B cell (primary cell): Measurements from ENCODE around the gene MAP4K4. TPM values are rescaled to one million over a fixed set of nuclear protein-coding genes. Genes with fewer than 3 reads are reported as not detected.

Experiments
- ATAC-seq: fragments of 200-7000 bp; cut with Tn5 transposase; one replicate; pipeline ENCODE4 v1.10.0; 2021; ENCODE audit warnings: low read depth, mild to moderate bottlenecking, moderate number of reproducible peaks, moderate library complexity
- CTCF ChIA-PET: fragments of 350-600 bp; sonication (Branson Sonifier 250); formaldehyde crosslinking; loops from one replicate; lab custom pipeline; 2021; ENCODE audit warnings: antibody characterized with exemption, inconsistent platforms; lab: Charles Lee
- POLR2A ChIA-PET: fragments of 350-600 bp; sonication (Branson Sonifier 250); formaldehyde crosslinking; loops from one replicate; lab custom pipeline; 2021; ENCODE audit warnings: antibody characterized with exemption; lab: Charles Lee
- DNase-seq: peaks from one replicate; pipeline ENCODE4 v3.0.0; 2013
- H2AFZ ChIP-seq: 2 replicates; pipeline ENCODE4 v1.6.1; 2012; ENCODE audit warnings: mild to moderate bottlenecking, low read depth, low read length; ENCODE audit not compliant: insufficient read depth, poor library complexity, severe bottlenecking
- H3K27ac ChIP-seq, 2 donors: 1 replicate in 1 of 2; 2 replicates in 1 of 2; pipeline ENCODE4 v1.5.1; 2012 to 2013; ENCODE audit warnings: low read length in 2 of 2, mild to moderate bottlenecking in 2 of 2, moderate library complexity in 1 of 2
- H3K27me3 ChIP-seq, 4 experiments: fragments of 200-600 bp in 1 of 4; sonication (generic) in 1 of 4; replicated peaks in 1 of 4; 1 replicate in 2 of 4; 2 replicates in 2 of 4; pipeline versions ENCODE4 v1.6.1 to v1.7.0; 2013 to 2016; ENCODE audit warnings: low read length in 3 of 4, mild to moderate bottlenecking in 2 of 4, mixed read lengths in 1 of 4, moderate library complexity in 1 of 4; ENCODE audit not compliant: insufficient read depth in 4 of 4, control insufficient read depth in 3 of 4; ENCODE audit errors: control extremely low read depth in 1 of 4
- H3K36me3 ChIP-seq, 2 experiments: replicated peaks in 1 of 2; 1 replicate in 1 of 2; 2 replicates in 1 of 2; pipeline versions ENCODE4 v1.6.1 to v1.7.1; 2013; ENCODE audit warnings: low read length in 1 of 2; ENCODE audit not compliant: insufficient read depth in 2 of 2, control insufficient read depth in 1 of 2; ENCODE audit errors: control extremely low read depth in 1 of 2, extremely low read depth in 1 of 2
- H3K4me1 ChIP-seq, 2 donors: fragments of 200-600 bp in 1 of 2; sonication (generic) in 1 of 2; 1 replicate in 1 of 2; 2 replicates in 1 of 2; pipeline versions ENCODE4 v1.5.1 to v1.6.1; 2013 to 2017; ENCODE audit warnings: low read length in 2 of 2; ENCODE audit not compliant: control insufficient read depth in 2 of 2, insufficient read depth in 2 of 2
- H3K4me2 ChIP-seq: replicated peaks from 2 replicates; pipeline ENCODE3; 2012; ENCODE audit warnings: mild to moderate bottlenecking, low read depth, low read length; ENCODE audit not compliant: poor library complexity, severe bottlenecking
- H3K4me3 ChIP-seq, 5 experiments: fragments of 200-600 bp in 1 of 5; sonication (generic) in 1 of 5; 1 replicate in 3 of 5; 2 replicates in 2 of 5; pipeline versions ENCODE4 v1.5.1 to v1.7.0; 2011 to 2016; ENCODE audit warnings: low read length in 4 of 5, mild to moderate bottlenecking in 4 of 5, low read depth in 2 of 5, control low read depth in 1 of 5, moderate library complexity in 1 of 5; ENCODE audit not compliant: insufficient read depth in 1 of 5; ENCODE audit errors: control extremely low read depth in 1 of 5, extremely low read depth in 1 of 5
- H3K79me2 ChIP-seq: fragments of 200-600 bp; sonication (generic); one replicate; pipeline ENCODE4 v1.6.0; 2016; ENCODE audit warnings: low read length; ENCODE audit not compliant: control insufficient read depth, insufficient read depth
- H3K9ac ChIP-seq: fragments of 200-600 bp; sonication (generic); 2 replicates; pipeline ENCODE4 v1.6.1; 2017; ENCODE audit warnings: mild to moderate bottlenecking, low read length, moderate library complexity
- H3K9me3 ChIP-seq, 3 donors: one replicate each; pipeline versions ENCODE4 v1.6.1 to v1.7.1; 2013; ENCODE audit warnings: low read length in 2 of 3; ENCODE audit not compliant: control insufficient read depth in 2 of 3, insufficient read depth in 1 of 3; ENCODE audit errors: control extremely low read depth in 1 of 3
- H4K20me1 ChIP-seq: 2 replicates; pipeline ENCODE4 v1.6.0; 2012; ENCODE audit warnings: mild to moderate bottlenecking, low read length; ENCODE audit not compliant: insufficient read depth, control insufficient read depth, poor library complexity, severe bottlenecking
- H3K27ac Mint-ChIP-seq: one replicate; pipeline ENCODE4 v1.8.0; 2021; ENCODE audit warnings: mixed read lengths
- H3K27me3 Mint-ChIP-seq: one replicate; pipeline ENCODE4 v1.8.0; 2021; ENCODE audit warnings: mixed read lengths
- H3K4me1 Mint-ChIP-seq: one replicate; pipeline ENCODE4 v1.8.0; 2021; ENCODE audit warnings: mixed read lengths
- H3K4me3 Mint-ChIP-seq: one replicate; pipeline ENCODE4 v1.8.0; 2021; ENCODE audit warnings: mixed read lengths
- H3K9me3 Mint-ChIP-seq: one replicate; pipeline ENCODE4 v1.8.0; 2022; ENCODE audit warnings: mixed read lengths; ENCODE audit not compliant: insufficient read depth
- CTCF ChIP-seq: fragments of 200-600 bp; IDR thresholded peaks from one replicate; pipeline ENCODE4 v1.8.0; 2022; ENCODE audit warnings: antibody characterized with exemption, mild to moderate bottlenecking
- EZH2 ChIP-seq: IDR thresholded peaks from 2 replicates; pipeline ENCODE4 v1.6.1; 2012; ENCODE audit warnings: borderline replicate concordance, low read depth, mild to moderate bottlenecking, moderate library complexity, low read length; ENCODE audit not compliant: insufficient read depth, poor library complexity, severe bottlenecking
- whole genome bisulfite sequencing: methylation state at CpG from one replicate; pipeline ENCODE4 v1.1.5; 2013; ENCODE audit warnings: missing lambda C conversion rate; ENCODE audit not compliant: insufficient coverage; 5-methylcytosine and 5-hydroxymethylcytosine counted together
- intact Hi-C: fragments of 100-400 bp; cut with micrococcal nuclease; formaldehyde crosslinking; loops from one replicate; pipeline ENCODE4 v1.10.0; 2022
- polyA plus RNA-seq: library from polyadenylated mRNA; depleted of rRNA; stranded (reverse); fragments of >200 nt; gene quantifications from 2 replicates; pipeline ENCODE4 v1.2.3, GENCODE V29; 2012
- total RNA-seq, 2 donors: library from RNA; stranded (reverse); fragments of 120-200 nt in 1 of 2; gene quantifications; 1 replicate in 1 of 2; 2 replicates in 1 of 2; pipeline versions ENCODE4 v1.2.3 to v1.2.4, GENCODE V29; 2013 to 2022

MAP4K4 gene
- total and polyA plus RNA-seq, 2 donors (not counting 1 experiment from before 2014, with no cell fraction given): 54.8 to 280 TPM

GRCh38 chr2:101893681-101894381 is 196.3 kb downstream of the MAP4K4 start:
- intact Hi-C loops: no loop called here
- no peaks in the 10 kb centered on the region for H3K9me3 Mint-ChIP-seq
- H3K4me3 Mint-ChIP-seq: no peak overlapping the region
- no peak overlapping the region for H3K4me3 ChIP-seq
- no peak overlapping the region for H3K4me2 ChIP-seq
- no peaks in the 10 kb centered on the region for H3K9me3 ChIP-seq
- H4K20me1 ChIP-seq: no peaks in the 10 kb centered on the region
- H3K27me3 Mint-ChIP-seq: no peaks in the 10 kb centered on the region
- no peak overlapping the region for H3K9ac ChIP-seq
- POLR2A ChIA-PET: no interaction called here
- H3K36me3 ChIP-seq: peaks cover 4 to 45% of the 10 kb centered on the region in 2 experiments
- WGBS: 97% methylated on average over 5 of the region's 9 CpGs
- H2AFZ ChIP-seq: no peak overlapping the region
- no peak overlapping the region for H3K27ac Mint-ChIP-seq
- H3K4me1 Mint-ChIP-seq: peaks cover 12% of the 10 kb centered on the region
- DNase-seq (no peak), ATAC-seq (no peak)
- no peaks in the 10 kb centered on the region for H3K79me2 ChIP-seq
- H3K27ac ChIP-seq: no peak overlapping the region
- H3K4me1 ChIP-seq: no peaks in the 10 kb centered on the region
- CTCF ChIA-PET: interaction anchor here (0.6 to 3.1 kb wide), 3 partner anchors 10 to 348 kb away, joined by 3 to 13 read pairs (median 6); no protein-coding TSS in a partner anchor
- TF ChIP-seq CTCF (no peak), EZH2 (no peak)
- no peaks in the 10 kb centered on the region for H3K27me3 ChIP-seq

DNA sequence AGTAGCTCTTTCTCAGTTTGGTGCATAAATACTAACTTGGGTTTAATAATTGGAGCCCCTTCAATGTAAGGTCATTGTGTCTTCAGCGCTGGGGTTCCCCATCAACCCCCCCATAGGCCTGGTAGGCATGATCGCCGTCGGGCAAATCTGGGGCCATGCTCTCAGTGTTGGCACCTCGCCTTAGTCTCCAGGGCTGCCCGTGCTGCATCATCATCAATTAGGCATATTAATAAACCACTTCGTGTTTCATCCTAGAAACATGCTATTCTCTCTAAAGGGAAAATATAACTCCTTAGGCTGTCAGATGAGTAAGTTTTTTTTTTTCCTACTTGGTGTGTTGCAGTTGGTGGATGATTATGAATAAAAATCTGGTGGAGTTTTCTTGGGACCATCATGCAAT is 197.5 kb downstream of the MAP4K4 start:
- WGBS: 100% methylated on average over 5 of the region's 7 CpGs
- Histone ChIP-seq H3K9ac (no peak overlapping the region), H3K4me1 (peaks cover 0 to 2% of the 10 kb centered on the region in 2 donors), H4K20me1 (no peaks in the 10 kb centered on the region), H3K79me2 (no peaks in the 10 kb centered on the region), H3K27ac (no peak overlapping the region), H3K4me2 (no peak overlapping the region), H3K4me3 (no peak overlapping the region), H3K36me3 (peaks cover 4 to 33% of the 10 kb centered on the region in 2 experiments), H3K27me3 (no peaks in the 10 kb centered on the region), H2AFZ (no peak overlapping the region), H3K9me3 (no peaks in the 10 kb centered on the region)
- ATAC-seq (no peak), DNase-seq (no peak)
- Mint-ChIP-seq H3K4me3 (no peak overlapping the region), H3K27me3 (no peaks in the 10 kb centered on the region), H3K4me1 (peaks cover 12% of the 10 kb centered on the region), H3K9me3 (no peaks in the 10 kb centered on the region), H3K27ac (no peak overlapping the region)
- TF ChIP-seq EZH2 (no peak), CTCF (no peak)
- ChIA-PET POLR2A (no interaction called here), CTCF (interaction anchor here (1.2 to 3.1 kb wide), 3 partner anchors 11 to 346 kb away, joined by 3 to 13 read pairs (median 3); no protein-coding TSS in a partner anchor)
- intact Hi-C loops: no loop called here
